NCI-H2196 treated with DMSO at 0.1 percent for 48 hours (cell line): Measurements from ENCODE around the gene LRRC15.

ENCODE experiments used
- DNase-seq: peaks from one replicate; lab custom pipeline; 2025; ENCODE audit not compliant: unreplicated experiment; lab: John Stamatoyannopoulos, UW

Gene LRRC15

GRCh38 chr3:194336601-194337355 lies 32.8 kb downstream of the LRRC15 start:
- no peak for DNase-seq

- no peak for DNase-seq
Measured at GRCh38 chr3:194333981-194334320, 35.6 kb downstream of the LRRC15 start.

GRCh38 chr3:194333212-194333980 lies 36.1 kb downstream of the LRRC15 start:
- no peak for DNase-seq

GRCh38 chr3:194332858-194333211 lies 36.7 kb downstream of the LRRC15 start:
- DNase-seq: no peak

GRCh38 chr3:194330579-194330978 lies 39.0 kb downstream of the LRRC15 start:
- no peak for DNase-seq

GRCh38 chr3:194330160-194330559 lies 39.4 kb downstream of the LRRC15 start:
- no peak for DNase-seq

- DNase-seq: no peak
Measured at GRCh38 chr3:194329583-194329965, 40.0 kb downstream of the LRRC15 start.

- no peak for DNase-seq
Measured at GRCh38 chr3:194328942-194329582, 40.5 kb downstream of the LRRC15 start.

GRCh38 chr3:194328053-194328657 lies 41.4 kb downstream of the LRRC15 start:
- no peak for DNase-seq

- DNase-seq: no peak
Measured at GRCh38 chr3:194327218-194328052, 42.1 kb downstream of the LRRC15 start.

GRCh38 chr3:194326968-194327217 lies 42.6 kb downstream of the LRRC15 start:
- no peak for DNase-seq

GRCh38 chr3:194326192-194326967 lies 43.2 kb downstream of the LRRC15 start:
- DNase-seq: no peak

- DNase-seq: no peak
Measured at GRCh38 chr3:194325424-194326153, 44.0 kb downstream of the LRRC15 start.

- no peak for DNase-seq
Measured at GRCh38 chr3:194324823-194325327, 44.7 kb downstream of the LRRC15 start.

- no peak for DNase-seq
Measured at GRCh38 chr3:194323785-194324735, 45.5 kb downstream of the LRRC15 start.

- no peak for DNase-seq
Measured at GRCh38 chr3:194322678-194323211, 46.8 kb downstream of the LRRC15 start.

GRCh38 chr3:194321693-194322640 lies 47.6 kb downstream of the LRRC15 start:
- DNase-seq: no peak
